SK-N-DZ (cell line): ENCODE results near the gene UCK1.

Experiments used
- DNase-seq: peaks from one replicate; pipeline ENCODE4 v3.0.0-alpha.2; 2015; ENCODE audit warnings: low spot score

Gene UCK1

GRCh38 chr9:131496844-131497405 lies 34.1 kb downstream of the UCK1 start:
- no peak for DNase-seq

DNA sequence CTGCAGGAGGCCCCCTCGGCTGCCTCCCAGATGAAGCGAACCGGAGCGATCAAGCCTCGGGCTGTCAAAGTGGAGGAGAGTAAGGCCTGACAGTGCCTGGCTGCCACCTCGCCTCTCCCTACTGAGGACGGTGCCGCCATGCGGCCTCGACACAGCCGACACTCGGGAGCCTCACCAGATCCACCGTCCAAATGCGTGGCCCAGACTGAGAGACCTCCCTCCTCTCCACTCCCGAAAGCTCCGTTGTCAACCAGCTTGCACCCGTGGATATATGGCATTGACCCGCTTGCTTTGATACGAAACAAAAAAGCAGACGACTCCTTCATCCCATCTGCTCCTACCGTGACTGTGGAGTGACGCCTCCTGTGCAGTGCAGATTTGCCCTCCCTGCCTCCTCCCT lies 35.3 kb downstream of the UCK1 start:
- DNase-seq, result no peak

DNA sequence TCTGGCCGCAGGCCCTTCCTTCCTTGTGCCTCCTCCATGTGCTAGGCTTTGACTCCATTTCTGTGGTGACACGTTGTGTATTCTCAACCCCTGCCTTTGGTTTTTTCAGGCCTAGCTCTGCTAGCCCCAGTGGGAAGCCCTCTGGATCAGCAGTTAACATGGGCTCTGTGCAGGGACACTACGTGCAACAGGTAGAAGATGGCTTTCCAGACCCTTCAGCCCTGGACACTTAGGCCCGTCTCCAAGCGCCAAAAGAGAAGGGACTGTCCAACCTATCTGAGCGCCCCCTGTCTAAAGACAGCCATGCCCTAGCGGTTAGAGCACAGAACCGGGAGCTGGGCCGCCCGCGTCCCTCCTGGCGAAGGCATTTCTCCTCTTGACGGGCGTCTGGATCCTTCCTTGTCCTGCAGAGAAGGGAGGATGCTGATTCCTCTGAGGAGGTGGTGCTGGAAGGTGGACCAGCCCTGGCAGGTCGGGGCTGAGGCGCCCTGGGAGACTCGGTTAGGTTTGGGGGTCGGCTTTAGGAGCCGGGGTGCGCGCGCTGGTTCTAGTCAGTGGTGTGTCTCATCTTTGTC lies 36.7 kb downstream of the UCK1 start:
- no peak for DNase-seq

DNA sequence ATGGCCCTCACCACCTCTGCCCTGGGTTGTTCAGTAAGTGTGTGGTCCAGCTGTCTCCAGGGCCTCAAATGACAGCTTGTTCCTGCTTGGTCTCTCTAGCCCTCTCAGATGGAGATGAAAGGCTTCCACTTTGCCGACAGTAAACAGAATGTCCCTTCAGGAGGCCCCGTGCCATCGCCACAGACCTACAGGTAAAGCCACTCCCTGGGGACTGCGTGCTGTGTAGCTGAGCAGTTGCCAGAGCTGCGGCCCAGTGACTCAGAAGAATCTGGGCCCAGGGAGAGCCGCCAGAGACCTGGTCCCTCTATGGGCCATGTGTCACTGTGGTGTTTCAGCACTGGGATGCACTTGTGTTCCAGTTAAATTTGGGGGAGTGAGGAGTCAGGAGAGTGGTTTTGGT lies 39.0 kb downstream of the UCK1 start:
- no peak for DNase-seq

- no peak for DNase-seq
These were observed 39.9 kb downstream of the UCK1 start for GRCh38 chr9:131491001-131491710.

DNA sequence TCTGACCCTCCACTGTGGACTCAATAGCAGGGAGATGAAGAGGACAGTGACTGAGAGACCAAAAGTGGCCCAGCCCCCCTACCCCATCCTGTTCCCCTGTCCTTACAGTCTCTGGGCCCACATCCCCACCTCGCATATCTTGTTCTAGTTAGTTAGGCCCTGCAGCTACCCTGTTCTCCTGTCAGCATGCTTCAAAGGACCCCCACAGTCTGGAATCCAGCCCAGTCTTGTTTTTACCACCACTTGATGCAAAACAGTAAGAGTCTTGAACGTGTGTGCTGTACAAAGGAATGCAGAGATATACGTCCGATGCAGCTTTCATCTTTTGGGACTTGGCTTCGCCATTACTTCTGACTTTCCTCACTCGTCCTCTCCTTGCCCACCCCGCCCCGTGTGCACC lies 40.5 kb downstream of the UCK1 start:
- no peak for DNase-seq

DNA sequence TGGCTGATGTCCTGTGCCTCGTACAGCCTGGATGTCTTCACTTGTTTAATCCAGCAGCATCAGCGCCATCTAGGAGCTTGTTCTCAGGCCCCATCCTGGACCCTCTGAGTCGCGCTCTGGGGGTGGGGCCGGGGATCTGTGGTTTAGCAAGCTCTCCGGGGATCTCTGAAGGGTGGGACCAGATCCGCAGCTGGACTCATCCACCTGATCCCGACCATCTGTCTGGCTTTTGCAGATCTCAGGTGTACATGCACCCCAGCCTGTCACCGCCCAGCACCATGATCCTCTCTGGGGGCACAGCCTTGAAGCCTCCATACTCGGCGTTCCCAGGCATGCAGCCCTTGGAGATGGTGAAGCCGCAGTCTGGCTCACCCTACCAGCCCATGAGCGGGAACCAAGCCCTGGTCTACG lies 43.4 kb downstream of the UCK1 start:
- DNase-seq, result no peak

GRCh38 chr9:131487001-131487400 lies 44.1 kb downstream of the UCK1 start:
- DNase-seq, result no peak

GRCh38 chr9:131485728-131486422 lies 45.2 kb downstream of the UCK1 start:
- no peak for DNase-seq

- no peak for DNase-seq
These were observed 45.9 kb downstream of the UCK1 start for GRCh38 chr9:131485206-131485605.

- DNase-seq, result no peak
These were observed 46.4 kb downstream of the UCK1 start for GRCh38 chr9:131484560-131485185.

- DNase-seq, result no peak
These were observed 47.0 kb downstream of the UCK1 start for GRCh38 chr9:131484051-131484445.

GRCh38 chr9:131483319-131484050 lies 47.6 kb downstream of the UCK1 start:
- no peak for DNase-seq

DNA sequence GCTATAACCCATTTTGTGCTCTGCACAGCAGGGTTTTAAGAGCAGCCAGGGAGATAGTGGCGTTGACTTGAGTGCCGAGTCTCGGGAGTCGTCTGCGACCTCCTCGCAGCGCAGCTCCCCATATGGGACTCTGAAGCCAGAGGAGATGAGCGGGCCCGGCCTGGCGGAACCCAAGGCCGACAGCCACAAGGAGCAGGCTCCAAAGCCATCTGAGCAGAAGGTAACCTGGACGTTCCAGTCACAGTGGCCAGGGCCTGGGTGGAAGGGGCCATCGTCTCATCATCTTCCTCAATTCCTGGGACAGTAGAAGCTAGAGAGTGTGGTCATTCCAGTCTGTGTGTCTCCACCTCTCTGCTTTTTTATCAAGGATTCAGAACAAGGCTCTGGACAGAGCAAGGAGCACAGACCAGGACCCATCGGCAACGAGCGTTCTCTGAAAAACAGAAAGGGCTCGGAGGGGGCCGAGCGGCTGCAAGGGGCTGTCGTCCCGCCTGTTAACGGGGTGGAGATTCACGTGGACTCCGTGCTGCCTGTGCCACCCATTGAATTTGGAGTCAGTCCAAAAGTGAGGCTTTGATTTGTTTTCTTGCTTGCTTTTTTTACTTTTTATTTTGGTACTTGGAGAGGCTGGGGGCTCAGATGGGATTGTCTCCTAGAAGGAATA lies 48.6 kb downstream of the UCK1 start:
- DNase-seq, result no peak

DNA sequence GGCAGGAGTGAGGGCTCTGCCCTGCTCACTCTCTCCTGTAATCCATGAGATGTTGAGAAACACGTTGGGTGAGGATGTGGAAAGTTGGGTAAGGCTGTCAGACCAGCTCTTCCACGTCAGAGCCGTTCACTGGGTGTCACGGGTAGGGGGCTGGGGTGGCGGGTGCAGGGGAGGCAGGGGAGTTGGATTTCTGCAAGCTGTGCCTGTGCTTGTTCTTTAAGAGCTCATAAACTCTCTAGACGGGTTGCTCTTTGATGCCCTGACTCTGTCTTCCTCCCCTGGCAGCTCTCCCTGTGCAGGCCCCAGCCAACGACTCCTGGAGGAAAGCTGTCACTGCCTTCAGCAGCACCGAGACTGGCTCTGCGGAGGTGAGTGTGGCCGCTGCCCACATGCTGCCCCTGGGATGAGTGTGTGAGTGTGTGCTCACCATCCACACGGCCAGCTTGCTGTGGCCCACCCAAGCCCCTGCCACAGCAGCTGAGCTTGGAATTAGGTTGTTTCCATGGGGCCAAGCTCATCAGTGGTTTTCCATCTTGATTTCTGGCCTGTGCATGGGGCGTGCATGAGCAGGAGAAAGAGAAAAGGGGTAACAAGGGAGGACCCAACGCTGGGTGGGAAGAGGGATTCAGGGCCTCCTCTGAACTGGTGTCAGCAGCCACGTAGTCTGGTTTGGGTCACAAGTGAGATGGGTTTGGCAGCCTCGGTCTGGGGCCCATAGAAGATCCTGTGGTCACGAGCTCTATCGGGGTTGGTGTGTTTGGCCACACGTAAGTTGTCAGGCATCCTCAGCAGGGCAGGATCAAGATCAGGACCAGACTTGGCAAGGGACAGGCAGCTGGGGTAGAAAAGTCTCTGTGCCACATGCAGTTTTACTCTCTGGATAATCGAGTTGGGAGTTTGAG lies 49.4 kb downstream of the UCK1 start:
- DNase-seq, result no peak

GRCh38 chr9:131480258-131480657 lies 50.8 kb downstream of the UCK1 start:
- no peak for DNase-seq

DNA sequence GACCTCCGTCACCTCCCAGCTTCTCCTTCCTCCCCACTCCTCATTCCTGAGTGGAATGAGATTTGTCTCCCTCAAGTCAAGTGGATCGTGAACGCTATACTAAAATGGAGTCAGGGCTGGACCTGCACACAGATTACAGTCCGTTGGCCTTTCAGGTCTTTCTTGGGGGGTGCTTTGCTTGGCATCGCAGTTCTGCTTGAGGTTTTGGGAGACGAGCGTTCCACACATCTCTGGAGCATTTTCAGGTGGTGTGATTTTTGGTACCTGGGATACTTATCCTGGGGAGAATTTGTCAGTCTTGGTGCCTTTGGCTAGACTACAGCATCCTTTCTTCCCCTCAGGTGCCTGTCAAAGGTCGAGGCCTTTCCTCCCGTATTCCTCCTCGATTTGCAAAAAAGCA lies 52.2 kb downstream of the UCK1 start:
- no peak for DNase-seq

- DNase-seq, result peak; percentile 63
These were observed 52.6 kb downstream of the UCK1 start for GRCh38 chr9:131478421-131478868.

DNA sequence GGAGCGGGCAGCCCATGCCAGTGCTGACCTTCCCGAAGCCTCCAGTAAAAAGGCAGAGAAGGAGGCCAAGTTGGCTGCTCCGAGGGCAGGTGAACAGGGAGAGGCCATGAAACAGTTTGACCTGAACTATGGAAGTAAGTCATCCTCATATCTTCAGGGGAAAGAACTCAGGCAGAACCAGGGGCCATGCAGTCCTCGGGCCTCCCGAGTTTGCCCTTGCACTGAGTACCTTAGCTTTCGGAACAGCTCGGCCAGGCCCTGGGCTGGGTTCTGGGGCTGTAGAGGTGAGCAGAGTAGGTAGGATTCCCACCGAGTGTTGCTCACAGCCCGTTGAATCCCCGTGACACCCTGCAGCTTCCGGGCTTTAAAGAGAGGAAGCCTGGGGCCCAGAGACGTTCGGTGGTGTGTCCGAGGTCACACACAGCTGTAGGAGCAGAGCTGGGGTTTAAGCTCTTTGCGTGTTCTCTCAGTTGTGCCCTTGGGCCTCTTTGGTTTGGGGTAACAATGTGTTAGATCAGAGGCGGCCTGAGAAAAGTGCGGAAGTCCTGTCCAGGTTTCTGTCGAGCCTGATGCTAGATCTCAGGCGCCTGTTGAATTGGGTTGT lies 53.1 kb downstream of the UCK1 start:
- no peak for DNase-seq
